Right cardiac atrium (tissue), 5 donors: ENCODE results near the gene L1TD1. TPM values are rescaled to one million over a fixed set of nuclear protein-coding genes. Genes with fewer than 3 reads are reported as not detected.

Source experiments
- ATAC-seq, 2 donors: fragments of 200-7000 bp; cut with Tn5 transposase; one replicate each; pipeline versions ENCODE4 v1.8.0 to v1.9.1; 2020; ENCODE audit warnings: moderate library complexity in 2 of 2, mild to moderate bottlenecking in 1 of 2
- DNase-seq, 3 donors: peaks; one replicate each; pipeline ENCODE4 v3.0.0-alpha.2; 2020
- H3K27ac ChIP-seq: one replicate; pipeline ENCODE4 v1.5.1; 2013; ENCODE audit warnings: mild to moderate bottlenecking, low read length, control low read depth, moderate library complexity
- H3K27me3 ChIP-seq: one replicate; pipeline ENCODE4 v1.6.1; 2013; ENCODE audit not compliant: control insufficient read depth, insufficient read depth
- H3K4me1 ChIP-seq: one replicate; pipeline ENCODE4 v1.6.1; 2013; ENCODE audit warnings: low read length; ENCODE audit not compliant: control insufficient read depth, insufficient read depth
- H3K4me3 ChIP-seq: one replicate; pipeline ENCODE4 v1.5.1; 2013; ENCODE audit warnings: low read length, control low read depth
- H3K9me3 ChIP-seq: one replicate; pipeline ENCODE4 v1.6.1; 2013; ENCODE audit warnings: low read length; ENCODE audit not compliant: control insufficient read depth
- WGBS: extraction: QIAGEN DNeasy Blood & Tissue Kit; methylation state at CpG from one replicate; pipeline ENCODE4 v1.1.7; 2013; 5-methylcytosine and 5-hydroxymethylcytosine counted together
- intact Hi-C, 4 donors: fragments of 100-400 bp; cut with DNase I; formaldehyde crosslinking; loops; one replicate each; pipeline versions ENCODE4 v1.11.0 to v1.14.0; 2022 to 2023
- polyA plus RNA-seq: library from polyadenylated mRNA; stranded (reverse); fragments of 200-250 nt; gene quantifications from one replicate; pipeline ENCODE4 v1.2.3, GENCODE V29; 2013
- total RNA-seq, 4 donors: library from RNA; stranded (reverse); fragmentation: NEBNext Ultra II Directional; extraction: Animal tissue kit (Norgen Biotek cat#: 25700); gene quantifications; one replicate each; pipeline ENCODE4 v1.2.1, GENCODE V29; 2021
- donor health status: healthy with polysubstance abuse.
- donor health status: DM: no; HTN: yes; CAD: no.
- donor health status: DM: no; HTN: no; CAD: no.
- donor health status: DM: no; HTN: yes; CAD: no; lungs with severe emphysema.
- donor health status: DM: yes; HTN: yes; CAD: no.

Gene L1TD1
- total and polyA plus RNA-seq, 5 donors, result 0.05 to 0.11 (median 0.09) TPM; not detected in 2

DNA sequence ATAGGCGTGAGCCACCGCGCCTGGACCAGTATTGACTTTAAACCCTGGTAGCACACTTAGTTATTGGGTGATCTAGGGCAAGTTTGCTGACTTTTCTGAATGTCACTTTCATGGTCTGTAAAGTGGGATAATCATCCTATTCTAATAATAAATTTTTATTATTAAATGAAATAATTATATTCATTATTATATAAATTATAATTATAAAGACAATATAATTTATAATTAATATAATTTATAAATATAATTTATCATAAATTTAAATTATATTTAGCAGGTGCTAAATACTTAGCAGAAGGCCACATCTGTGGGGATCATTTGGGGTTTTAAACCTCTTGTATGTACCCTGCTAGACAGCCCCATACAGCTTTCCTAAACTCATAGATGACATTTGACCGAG, 64.9 kb downstream of the L1TD1 start:
- WGBS, result 98% methylated on average over 4 of the region's 4 CpGs
- intact Hi-C loops, result no loop called here

DNA sequence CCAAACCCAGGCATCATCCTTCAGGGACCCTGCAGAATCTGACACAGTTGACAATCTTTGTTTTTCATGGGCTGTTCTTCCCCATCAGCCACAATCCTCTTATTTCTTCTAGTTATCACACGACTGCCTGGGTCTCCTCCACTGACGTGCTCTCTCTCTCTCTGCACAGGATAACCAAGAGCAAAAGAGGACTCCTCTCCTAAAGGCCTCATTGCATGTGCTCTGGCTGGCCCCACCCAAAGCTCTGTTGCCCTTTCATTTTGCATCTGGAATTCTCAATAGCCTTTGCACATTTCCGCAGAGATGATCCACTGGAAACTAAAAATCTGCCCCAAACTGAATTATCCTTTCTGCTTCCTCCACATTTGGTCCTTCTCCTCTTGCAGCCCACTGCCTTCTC, 66.0 kb downstream of the L1TD1 start:
- Histone ChIP-seq H3K27me3 (no peaks in the 10 kb centered on the region), H3K4me3 (no peak overlapping the region), H3K27ac (no peak overlapping the region), H3K9me3 (no peaks in the 10 kb centered on the region), H3K4me1 (no peaks in the 10 kb centered on the region)
- DNase-seq (no peak), ATAC-seq (no peak)
- intact Hi-C loops, result no loop called here
- WGBS, result 73% methylated on average over 3 of the region's 3 CpGs

More for the DNA sequence above, 64.9 kb downstream of the L1TD1 start:
- ATAC-seq (no peak), DNase-seq (no peak)
- Histone ChIP-seq H3K27ac (no peak overlapping the region), H3K4me3 (no peak overlapping the region), H3K4me1 (no peaks in the 10 kb centered on the region), H3K27me3 (no peaks in the 10 kb centered on the region), H3K9me3 (no peaks in the 10 kb centered on the region)

Other genes starting within 250 kb of the L1TD1 start
- gene KANK4, start 124.6 kb downstream of the L1TD1 start, total RNA-seq, result under 1 TPM in 3 of 4 donors, not detected in 1; 0.09 to 0.39 (median 0.15) TPM
- 0.25 TPM for gene KANK4, start 124.6 kb downstream of the L1TD1 start, polyA plus RNA-seq
- gene USP1, start 242.2 kb downstream of the L1TD1 start, total RNA-seq, result 10 to 100 TPM; 16.7 to 17.8 (median 17.1) TPM
- gene USP1, start 242.2 kb downstream of the L1TD1 start, polyA plus RNA-seq, result 7.3 TPM